ENCODE data around the gene PLEK. TPM values are rescaled to one million over a fixed set of nuclear protein-coding genes. Genes with fewer than 3 reads are reported as not detected.

Gene PLEK
- total RNA-seq, 1 experiment from 2014 or later, result 0.13 TPM

DNA sequence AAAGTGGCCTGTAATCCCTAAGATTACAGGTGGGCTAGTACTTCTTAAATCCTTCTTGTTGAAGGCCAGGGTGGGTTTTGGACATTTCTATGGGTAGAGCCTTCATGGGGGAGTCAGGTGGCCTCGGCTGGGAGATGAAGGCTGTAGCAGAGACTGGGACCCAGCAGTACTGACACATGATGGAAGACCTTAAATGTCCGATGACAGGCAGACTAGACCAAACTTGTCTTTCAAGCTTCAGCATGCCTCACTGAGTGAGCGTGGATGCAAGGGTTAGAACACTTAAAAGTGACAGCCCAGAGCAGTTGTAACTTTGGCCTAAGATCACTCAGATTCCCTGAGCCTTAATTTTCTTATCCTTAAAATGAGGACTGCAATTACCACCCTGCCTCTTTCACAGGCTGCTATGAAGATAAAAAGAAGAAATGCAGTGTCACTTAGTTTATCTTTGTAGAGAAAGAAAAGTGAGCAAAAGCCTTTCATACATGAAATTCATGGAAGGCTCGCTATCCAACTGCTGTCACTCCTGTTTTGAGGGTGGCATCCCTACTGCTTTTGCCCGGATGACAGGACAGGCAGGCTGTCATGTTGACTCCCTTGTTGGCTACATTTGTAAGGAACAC, 19.5 kb downstream of the PLEK start:
- no peak for DNase-seq (ENCODE audit: low read depth, low spot score)

DNA sequence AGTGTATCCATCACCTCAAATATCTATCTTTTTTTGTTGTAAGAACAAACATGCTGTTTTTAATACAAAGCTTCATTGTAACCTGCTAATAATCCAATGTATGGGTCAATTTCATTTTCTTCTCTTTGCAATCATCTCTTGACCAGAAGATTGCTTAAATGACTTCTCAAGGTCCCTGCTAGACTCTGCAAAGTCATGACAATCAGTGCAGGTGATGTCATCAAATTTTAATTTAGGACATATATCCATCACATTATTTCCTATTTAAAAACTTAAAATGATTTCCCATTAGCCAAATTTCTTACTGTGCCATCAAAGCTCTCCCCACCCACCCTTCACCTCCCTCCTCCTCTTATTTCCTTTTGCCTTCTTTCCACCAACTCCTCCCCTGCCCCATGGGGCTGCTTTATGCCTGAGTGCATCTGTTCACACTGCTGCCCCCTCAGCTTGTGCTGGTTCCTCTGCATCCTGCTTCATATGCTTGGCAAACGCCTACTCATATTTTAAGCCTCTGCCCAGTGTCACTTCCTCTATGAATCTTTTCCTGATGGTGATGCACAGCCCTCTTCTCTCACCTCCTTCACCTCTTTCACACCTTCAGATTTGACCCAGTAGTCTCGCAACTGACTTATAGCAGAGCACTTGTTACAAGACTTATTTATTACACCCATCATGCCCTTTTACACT, 20.3 kb downstream of the PLEK start:
- Histone ChIP-seq H3K36me3 (ENCODE audit: control insufficient read depth, insufficient read depth, low read length) (no peaks in the 10 kb centered on the region), H3K27ac (ENCODE audit: low read length) (no peak overlapping the region), H3K9me3 (ENCODE audit: control insufficient read depth, insufficient read depth, low read depth, low read length) (no peaks in the 10 kb centered on the region), H3K4me1 (ENCODE audit: control insufficient read depth, insufficient read depth, low read length) (no peaks in the 10 kb centered on the region), H3K4me3 (ENCODE audit: low read depth in 2 of 2, low read length in 2 of 2) (no peak overlapping the region), H3K27me3 (ENCODE audit: control insufficient read depth, insufficient read depth, low read length) (peaks cover 11% of the 10 kb centered on the region; the same call in 1 of the 2 replicates)
- ChIA-PET CTCF (no interaction called here), POLR2A (no interaction called here)
- in situ Hi-C loops (cut with HindIII; ENCODE audit: low pct_unique_long_range_greater_than_20kb, low sequenced_read_pairs) (no loop called here), intact Hi-C loops (cut with micrococcal nuclease; ENCODE audit: unreplicated experiment) (no loop called here)
- DNase-seq (ENCODE audit: low read depth, low spot score) (no peak), ATAC-seq (no peak)
- TF ChIP-seq, protein P1, sequence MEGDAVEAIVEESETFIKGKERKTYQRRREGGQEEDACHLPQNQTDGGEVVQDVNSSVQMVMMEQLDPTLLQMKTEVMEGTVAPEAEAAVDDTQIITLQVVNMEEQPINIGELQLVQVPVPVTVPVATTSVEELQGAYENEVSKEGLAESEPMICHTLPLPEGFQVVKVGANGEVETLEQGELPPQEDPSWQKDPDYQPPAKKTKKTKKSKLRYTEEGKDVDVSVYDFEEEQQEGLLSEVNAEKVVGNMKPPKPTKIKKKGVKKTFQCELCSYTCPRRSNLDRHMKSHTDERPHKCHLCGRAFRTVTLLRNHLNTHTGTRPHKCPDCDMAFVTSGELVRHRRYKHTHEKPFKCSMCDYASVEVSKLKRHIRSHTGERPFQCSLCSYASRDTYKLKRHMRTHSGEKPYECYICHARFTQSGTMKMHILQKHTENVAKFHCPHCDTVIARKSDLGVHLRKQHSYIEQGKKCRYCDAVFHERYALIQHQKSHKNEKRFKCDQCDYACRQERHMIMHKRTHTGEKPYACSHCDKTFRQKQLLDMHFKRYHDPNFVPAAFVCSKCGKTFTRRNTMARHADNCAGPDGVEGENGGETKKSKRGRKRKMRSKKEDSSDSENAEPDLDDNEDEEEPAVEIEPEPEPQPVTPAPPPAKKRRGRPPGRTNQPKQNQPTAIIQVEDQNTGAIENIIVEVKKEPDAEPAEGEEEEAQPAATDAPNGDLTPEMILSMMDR (IDR thresholded peaks at IDR 0.05), result no peak
- TF ChIP-seq, protein P2, sequence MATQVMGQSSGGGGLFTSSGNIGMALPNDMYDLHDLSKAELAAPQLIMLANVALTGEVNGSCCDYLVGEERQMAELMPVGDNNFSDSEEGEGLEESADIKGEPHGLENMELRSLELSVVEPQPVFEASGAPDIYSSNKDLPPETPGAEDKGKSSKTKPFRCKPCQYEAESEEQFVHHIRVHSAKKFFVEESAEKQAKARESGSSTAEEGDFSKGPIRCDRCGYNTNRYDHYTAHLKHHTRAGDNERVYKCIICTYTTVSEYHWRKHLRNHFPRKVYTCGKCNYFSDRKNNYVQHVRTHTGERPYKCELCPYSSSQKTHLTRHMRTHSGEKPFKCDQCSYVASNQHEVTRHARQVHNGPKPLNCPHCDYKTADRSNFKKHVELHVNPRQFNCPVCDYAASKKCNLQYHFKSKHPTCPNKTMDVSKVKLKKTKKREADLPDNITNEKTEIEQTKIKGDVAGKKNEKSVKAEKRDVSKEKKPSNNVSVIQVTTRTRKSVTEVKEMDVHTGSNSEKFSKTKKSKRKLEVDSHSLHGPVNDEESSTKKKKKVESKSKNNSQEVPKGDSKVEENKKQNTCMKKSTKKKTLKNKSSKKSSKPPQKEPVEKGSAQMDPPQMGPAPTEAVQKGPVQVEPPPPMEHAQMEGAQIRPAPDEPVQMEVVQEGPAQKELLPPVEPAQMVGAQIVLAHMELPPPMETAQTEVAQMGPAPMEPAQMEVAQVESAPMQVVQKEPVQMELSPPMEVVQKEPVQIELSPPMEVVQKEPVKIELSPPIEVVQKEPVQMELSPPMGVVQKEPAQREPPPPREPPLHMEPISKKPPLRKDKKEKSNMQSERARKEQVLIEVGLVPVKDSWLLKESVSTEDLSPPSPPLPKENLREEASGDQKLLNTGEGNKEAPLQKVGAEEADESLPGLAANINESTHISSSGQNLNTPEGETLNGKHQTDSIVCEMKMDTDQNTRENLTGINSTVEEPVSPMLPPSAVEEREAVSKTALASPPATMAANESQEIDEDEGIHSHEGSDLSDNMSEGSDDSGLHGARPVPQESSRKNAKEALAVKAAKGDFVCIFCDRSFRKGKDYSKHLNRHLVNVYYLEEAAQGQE (IDR thresholded peaks at IDR 0.05; ENCODE audit: insufficient read depth in 1 of 2, low read depth in 2 of 2, low read length in 1 of 2), result no peak
- TF ChIP-seq POLR2AphosphoS5 (IDR thresholded peaks at IDR 0.05; ENCODE audit: low read depth, low read length) (no peak), TCF7L2 (IDR thresholded peaks at IDR 0.05; ENCODE audit: low read depth, low read length) (no peak), SIN3A (IDR thresholded peaks at IDR 0.05; ENCODE audit: borderline replicate concordance, insufficient read depth, low read depth, low read length) (no peak)
- no TSS peak for BruUV-seq (replicated peaks)

More for the DNA sequence above, 19.5 kb downstream of the PLEK start:
- Histone ChIP-seq H3K9me3 (ENCODE audit: control insufficient read depth, insufficient read depth, low read depth, low read length) (no peaks in the 10 kb centered on the region), H3K27ac (ENCODE audit: low read length) (no peak overlapping the region), H3K27me3 (ENCODE audit: control insufficient read depth, insufficient read depth, low read length) (peaks cover 8% of the 10 kb centered on the region; the same call in 1 of the 2 replicates), H3K4me1 (ENCODE audit: control insufficient read depth, insufficient read depth, low read length) (no peaks in the 10 kb centered on the region), H3K4me3 (ENCODE audit: low read depth in 2 of 2, low read length in 2 of 2) (no peak overlapping the region), H3K36me3 (ENCODE audit: control insufficient read depth, insufficient read depth, low read length) (no peaks in the 10 kb centered on the region)
- ATAC-seq, result no peak
- POLR2A ChIA-PET, result no interaction called here
- BruUV-seq (replicated peaks), result no TSS peak
- intact Hi-C loops (cut with micrococcal nuclease; ENCODE audit: unreplicated experiment) (no loop called here), in situ Hi-C loops (cut with HindIII; ENCODE audit: low pct_unique_long_range_greater_than_20kb, low sequenced_read_pairs) (no loop called here)
- TF ChIP-seq, protein P1 (IDR thresholded peaks at IDR 0.05), result no peak
- TF ChIP-seq, protein P2 (IDR thresholded peaks at IDR 0.05; ENCODE audit: insufficient read depth in 1 of 2, low read depth in 2 of 2, low read length in 1 of 2), result no peak
- TF ChIP-seq SIN3A (IDR thresholded peaks at IDR 0.05; ENCODE audit: borderline replicate concordance, insufficient read depth, low read depth, low read length) (no peak), TCF7L2 (IDR thresholded peaks at IDR 0.05; ENCODE audit: low read depth, low read length) (no peak), POLR2AphosphoS5 (IDR thresholded peaks at IDR 0.05; ENCODE audit: low read depth, low read length) (no peak)
- CTCF ChIA-PET, result no interaction called here
